ENCODE results near the gene GTF2A2. TPM values are rescaled to one million over a fixed set of nuclear protein-coding genes. Genes with fewer than 3 reads are reported as not detected.

Gene GTF2A2
- total RNA-seq, 3 donors from 2014 or later (not counting 1 experiment from before 2014, with no cell fraction given) = 34.7 to 57.4 (median 39.0) TPM

- ATAC-seq (no peak), DNase-seq (no peak)
- intact Hi-C loops (cut with micrococcal nuclease) = no loop called here
- WGBS (ENCODE audit: insufficient coverage) = 21% methylated on average over 1 of the region's 2 CpGs
- Histone ChIP-seq H3K27me3 (ENCODE audit: control insufficient read depth, insufficient read depth, low read length) (peaks cover 2% of the 10 kb centered on the region), H3K4me1 (ENCODE audit: control insufficient read depth, insufficient read depth, low read length) (no peaks in the 10 kb centered on the region), H3K36me3 (ENCODE audit: control insufficient read depth, insufficient read depth, low read length) (no peaks in the 10 kb centered on the region), H3K9me3 (ENCODE audit: control insufficient read depth, insufficient read depth, low read length) (no peaks in the 10 kb centered on the region), H3K27ac (ENCODE audit: low read length) (no peak overlapping the region), H3K4me3 (ENCODE audit: low read length) (no peak overlapping the region)
- peaks cover 0 to 6% of the 10 kb centered on the region in 2 donors for H3K4me1 Mint-ChIP-seq
- no peaks in the 10 kb centered on the region for H3K36me3 Mint-ChIP-seq
- TF ChIP-seq, protein P1, sequence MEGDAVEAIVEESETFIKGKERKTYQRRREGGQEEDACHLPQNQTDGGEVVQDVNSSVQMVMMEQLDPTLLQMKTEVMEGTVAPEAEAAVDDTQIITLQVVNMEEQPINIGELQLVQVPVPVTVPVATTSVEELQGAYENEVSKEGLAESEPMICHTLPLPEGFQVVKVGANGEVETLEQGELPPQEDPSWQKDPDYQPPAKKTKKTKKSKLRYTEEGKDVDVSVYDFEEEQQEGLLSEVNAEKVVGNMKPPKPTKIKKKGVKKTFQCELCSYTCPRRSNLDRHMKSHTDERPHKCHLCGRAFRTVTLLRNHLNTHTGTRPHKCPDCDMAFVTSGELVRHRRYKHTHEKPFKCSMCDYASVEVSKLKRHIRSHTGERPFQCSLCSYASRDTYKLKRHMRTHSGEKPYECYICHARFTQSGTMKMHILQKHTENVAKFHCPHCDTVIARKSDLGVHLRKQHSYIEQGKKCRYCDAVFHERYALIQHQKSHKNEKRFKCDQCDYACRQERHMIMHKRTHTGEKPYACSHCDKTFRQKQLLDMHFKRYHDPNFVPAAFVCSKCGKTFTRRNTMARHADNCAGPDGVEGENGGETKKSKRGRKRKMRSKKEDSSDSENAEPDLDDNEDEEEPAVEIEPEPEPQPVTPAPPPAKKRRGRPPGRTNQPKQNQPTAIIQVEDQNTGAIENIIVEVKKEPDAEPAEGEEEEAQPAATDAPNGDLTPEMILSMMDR (IDR thresholded peaks at IDR 0.05) = no peak
- no peaks in the 10 kb centered on the region for H3K9me3 Mint-ChIP-seq
- H3K27me3 Mint-ChIP-seq (ENCODE audit: low read depth in 2 of 2) = peaks cover 10 to 31% of the 10 kb centered on the region in 2 donors
- H3K27ac Mint-ChIP-seq = no peak overlapping the region
- H3K4me3 Mint-ChIP-seq = no peak overlapping the region
These were observed 66.0 kb downstream of the GTF2A2 start for GRCh38 chr15:59591356-59591755.

DNA sequence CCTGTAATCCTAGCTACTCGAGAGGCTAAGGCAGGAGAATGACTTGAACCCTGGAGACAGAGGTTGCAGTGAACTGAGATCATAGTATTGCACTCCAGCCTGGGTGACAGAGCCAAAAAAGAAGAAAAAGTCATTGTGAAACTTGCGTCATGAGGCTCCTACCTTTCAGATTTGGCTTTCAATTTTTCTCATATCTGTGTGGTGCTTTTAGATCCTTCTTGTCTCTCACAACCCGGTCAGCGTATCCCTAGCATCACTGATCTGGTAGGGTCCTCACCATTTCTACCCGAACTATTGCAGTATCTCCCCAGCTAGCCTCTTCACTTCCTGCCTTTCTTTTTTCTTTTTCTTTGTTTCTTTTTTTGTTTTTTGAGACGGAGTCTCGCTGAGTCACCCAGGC, 67.3 kb downstream of the GTF2A2 start:
- Histone ChIP-seq H3K27me3 (ENCODE audit: control insufficient read depth, insufficient read depth, low read length) (peaks cover 2% of the 10 kb centered on the region), H3K4me3 (ENCODE audit: low read length) (no peak overlapping the region), H3K27ac (ENCODE audit: low read length) (no peak overlapping the region), H3K4me1 (ENCODE audit: control insufficient read depth, insufficient read depth, low read length) (no peaks in the 10 kb centered on the region), H3K9me3 (ENCODE audit: control insufficient read depth, insufficient read depth, low read length) (no peaks in the 10 kb centered on the region), H3K36me3 (ENCODE audit: control insufficient read depth, insufficient read depth, low read length) (no peaks in the 10 kb centered on the region)
- Mint-ChIP-seq H3K36me3 (no peaks in the 10 kb centered on the region), H3K4me3 (no peak overlapping the region), H3K27ac (no peak overlapping the region), H3K4me1 (peaks cover 0 to 6% of the 10 kb centered on the region in 2 donors), H3K9me3 (no peaks in the 10 kb centered on the region), H3K27me3 (ENCODE audit: low read depth in 2 of 2) (peaks cover 9 to 21% of the 10 kb centered on the region in 2 donors)
- intact Hi-C loops (cut with micrococcal nuclease) = no loop called here
- TF ChIP-seq, protein P1 (IDR thresholded peaks at IDR 0.05) = no peak
- no peak for DNase-seq
- ATAC-seq = no peak
- 65% methylated on average over 7 of the region's 7 CpGs for WGBS (ENCODE audit: insufficient coverage)

Other genes with a start within 250 kb of the GTF2A2 start
- 1 to 10 TPM in 1 of 3 donors, not detected in 2; 1.0 TPM for gene FAM81A, start 219.3 kb downstream of the GTF2A2 start, total RNA-seq
- not detected for gene GCNT3, start 45.7 kb downstream of the GTF2A2 start, total RNA-seq
- gene BNIP2, start 31.8 kb upstream of the GTF2A2 start, total RNA-seq = 100 to 1,000 TPM; 103 to 118 (median 105) TPM

All from natural killer cell (primary cell).